ENCODE data around the gene SAPCD1.

Gene SAPCD1

GRCh38 chr6:31732029-31732428 lies 30.4 kb upstream of the SAPCD1 start:
- no peak for TF ChIP-seq CTCF (IDR thresholded peaks at IDR 0.05)

- no peak for TF ChIP-seq CTCF (IDR thresholded peaks at IDR 0.05)
Measured at GRCh38 chr6:31733734-31734133, 28.7 kb upstream of the SAPCD1 start.

- TF ChIP-seq CTCF (IDR thresholded peaks at IDR 0.05): no peak
Measured at GRCh38 chr6:31734247-31734820, 28.1 kb upstream of the SAPCD1 start.

- TF ChIP-seq CTCF (IDR thresholded peaks at IDR 0.05): no peak
Measured at GRCh38 chr6:31734821-31735406, 27.5 kb upstream of the SAPCD1 start.

GRCh38 chr6:31736021-31736767 lies 26.3 kb upstream of the SAPCD1 start, which contains the start of gene CLIC1:
TSS of gene CLIC1 (minus strand) at chr6:31736530. CDS start at chr6:31736300, 230 bp downstream.
- TF ChIP-seq CTCF (IDR thresholded peaks at IDR 0.05): no peak

GRCh38 chr6:31736768-31737314 lies 25.6 kb upstream of the SAPCD1 start:
- no peak for TF ChIP-seq CTCF (IDR thresholded peaks at IDR 0.05)

GRCh38 chr6:31737315-31737990 lies 25.0 kb upstream of the SAPCD1 start:
- TF ChIP-seq CTCF (IDR thresholded peaks at IDR 0.05): no peak

All from LNCAP (cell line).